ENCODE results near the gene SYNDIG1.

Gene SYNDIG1

DNA sequence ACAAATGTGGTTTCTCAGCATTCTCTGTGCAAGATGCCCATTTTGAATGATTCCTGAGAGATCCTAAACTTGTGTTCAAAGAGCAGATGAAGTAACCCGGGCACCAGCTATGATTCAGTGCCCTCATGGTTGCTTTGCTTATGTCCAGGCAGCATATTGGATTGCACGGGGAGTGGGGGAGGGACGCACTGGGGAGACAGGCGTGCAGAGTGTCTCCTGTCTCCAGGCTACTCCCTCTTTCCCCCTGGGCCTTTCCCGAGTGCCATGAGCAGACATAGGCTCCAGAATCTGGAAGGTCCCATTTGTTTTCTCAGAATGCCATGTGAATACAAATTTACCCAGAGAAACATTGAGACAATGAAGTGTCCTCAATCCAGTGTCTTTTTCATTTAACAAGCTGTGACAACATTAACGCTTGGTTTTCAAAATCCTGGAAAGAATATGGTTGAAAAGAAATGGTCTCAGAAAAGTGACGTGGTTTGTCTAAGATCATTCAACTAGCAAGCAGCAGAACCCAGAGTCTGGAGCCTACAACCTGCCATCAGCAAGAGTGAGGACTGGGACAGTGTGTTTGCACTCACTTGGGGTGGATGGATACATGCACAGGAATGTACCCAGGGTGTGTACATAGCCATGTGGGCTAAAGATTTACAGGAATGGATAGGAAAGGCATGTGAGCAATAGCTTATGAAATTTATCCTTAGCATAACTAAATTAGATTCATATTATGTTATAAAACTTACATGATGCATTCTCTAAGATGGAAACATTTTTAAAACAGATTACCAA is 4.2 kb downstream of the SYNDIG1 start:
- no peak for DNase-seq

DNA sequence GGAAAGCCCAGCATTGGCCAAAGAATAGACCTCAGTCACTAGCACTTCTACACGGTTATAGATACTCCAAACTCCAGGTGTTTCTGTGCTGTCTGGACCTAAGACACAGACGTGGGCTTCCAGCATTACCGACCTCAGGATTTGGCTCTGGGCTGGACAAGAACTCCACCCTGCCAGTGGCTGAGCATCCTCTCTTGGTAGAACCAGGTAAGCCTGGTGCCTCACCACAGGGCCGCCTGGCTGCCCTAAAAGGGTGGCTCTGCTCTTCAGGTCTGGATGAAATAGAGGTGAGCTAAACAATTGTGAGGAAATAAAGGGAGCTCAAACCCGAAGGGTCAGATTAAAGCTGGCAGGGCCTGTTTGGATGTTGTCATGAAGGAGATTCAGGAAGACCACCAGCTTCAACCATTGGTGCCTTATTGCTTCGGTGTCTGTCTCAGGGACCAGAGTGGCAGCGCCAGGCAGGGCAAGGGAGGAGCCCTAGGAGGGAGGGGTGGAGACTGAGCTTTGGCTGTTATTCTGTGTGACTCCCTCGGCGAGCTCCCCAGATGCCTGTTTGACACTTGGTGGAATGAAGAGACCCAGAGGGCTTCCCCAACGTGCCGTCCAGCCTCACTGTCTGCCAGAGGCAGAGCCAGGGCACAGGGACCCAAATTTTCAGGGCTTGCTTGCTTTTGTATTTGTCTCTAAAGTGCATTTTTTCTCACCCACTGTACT is 8.6 kb downstream of the SYNDIG1 start:
- DNase-seq: no peak

DNA sequence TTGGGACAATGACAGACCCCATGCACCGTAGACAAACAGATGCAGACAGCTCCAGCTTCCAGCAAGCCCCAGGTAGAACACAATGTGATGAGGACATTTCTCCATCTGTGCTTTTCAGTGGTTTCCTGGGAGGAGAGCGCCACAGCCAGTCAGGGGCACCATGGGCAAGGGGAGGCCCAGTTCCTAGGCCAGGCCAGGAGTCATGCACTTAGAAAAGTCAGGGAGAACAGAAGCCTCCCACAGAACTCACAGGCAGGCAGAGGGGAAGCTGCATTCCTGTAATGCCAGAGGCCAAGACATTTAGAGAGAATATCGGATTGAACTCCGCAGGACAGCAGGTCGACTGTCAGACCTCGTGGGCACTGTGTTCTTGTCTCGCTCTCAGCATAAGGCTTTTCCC is 9.2 kb downstream of the SYNDIG1 start:
- no peak for DNase-seq

DNA sequence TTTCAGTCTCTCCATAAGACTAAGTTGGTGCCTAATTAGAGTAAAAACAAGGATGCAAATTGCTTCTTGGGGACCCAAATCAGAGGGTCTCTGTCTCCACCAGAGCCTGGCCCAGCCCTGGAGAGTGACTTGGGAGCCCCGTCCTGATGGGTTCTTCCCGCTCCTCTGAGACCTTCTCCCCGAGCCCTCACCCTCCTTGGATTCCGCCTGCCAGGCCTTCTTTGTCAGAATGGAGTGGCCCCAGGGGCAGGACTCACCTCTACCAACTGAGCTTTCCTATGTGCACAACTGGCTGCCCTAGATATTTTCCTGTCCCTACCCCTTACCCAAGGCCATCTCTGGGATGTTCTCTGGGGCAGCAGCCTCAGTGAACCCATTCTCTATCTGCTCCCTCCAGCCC is 9.7 kb downstream of the SYNDIG1 start:
- no peak for DNase-seq

DNA sequence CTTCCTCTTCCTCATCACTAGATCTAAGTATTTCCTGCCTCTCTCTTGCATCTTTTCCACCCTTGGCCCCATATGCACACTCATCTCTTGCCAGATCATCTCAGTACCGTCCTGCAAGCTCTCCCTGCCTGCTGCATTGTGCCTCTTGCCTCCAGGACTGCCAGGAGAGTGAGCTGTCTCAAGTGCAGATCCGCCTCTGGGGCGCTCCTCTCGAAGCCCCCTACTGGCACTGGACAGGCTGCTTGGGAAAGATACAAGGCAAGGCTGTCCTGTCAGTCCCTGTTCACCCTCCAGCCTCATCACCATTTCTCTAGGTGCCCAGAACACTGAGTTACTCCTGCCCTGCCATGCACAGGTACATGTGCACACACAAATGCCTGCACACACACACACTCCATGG is 10.2 kb downstream of the SYNDIG1 start:
- no peak for DNase-seq

DNA sequence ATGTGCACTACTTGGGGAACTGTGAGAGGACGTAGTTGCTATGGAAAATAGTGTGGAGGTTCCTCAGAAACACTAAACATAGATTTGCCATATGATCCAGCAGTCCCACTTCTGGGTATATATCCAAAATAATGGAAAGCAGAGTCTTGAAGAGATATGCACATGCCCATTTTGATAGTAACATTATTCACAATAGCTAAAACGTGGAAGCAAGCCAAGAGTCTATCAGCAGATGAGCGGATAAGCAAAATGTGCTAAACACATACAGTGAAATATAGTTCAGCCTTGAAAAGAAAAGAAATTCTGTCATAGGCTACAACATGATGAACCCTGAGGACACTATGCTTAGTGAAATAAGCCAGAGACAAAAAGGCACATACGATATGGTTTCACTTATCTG is 11.1 kb downstream of the SYNDIG1 start:
- no peak for DNase-seq

DNA sequence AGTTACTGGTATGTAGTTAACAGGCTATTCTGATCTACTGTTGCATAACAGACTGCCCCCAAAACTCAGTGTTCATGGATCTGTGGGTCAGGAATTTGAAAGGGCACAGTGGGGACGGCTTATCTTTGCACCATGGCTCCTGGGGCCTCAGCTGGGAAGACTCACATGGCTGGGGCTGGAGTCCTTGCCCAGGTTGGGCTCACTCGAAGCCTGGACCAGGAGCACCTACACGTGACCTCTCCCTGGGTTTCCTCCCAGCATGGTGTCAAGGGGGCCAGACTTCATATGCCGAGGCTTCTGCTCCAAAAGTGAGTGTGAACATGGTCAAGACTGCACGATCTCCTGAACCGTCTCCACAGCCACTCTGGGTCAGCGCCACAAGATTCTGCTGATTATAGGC is 11.7 kb downstream of the SYNDIG1 start:
- no peak for DNase-seq

DNA sequence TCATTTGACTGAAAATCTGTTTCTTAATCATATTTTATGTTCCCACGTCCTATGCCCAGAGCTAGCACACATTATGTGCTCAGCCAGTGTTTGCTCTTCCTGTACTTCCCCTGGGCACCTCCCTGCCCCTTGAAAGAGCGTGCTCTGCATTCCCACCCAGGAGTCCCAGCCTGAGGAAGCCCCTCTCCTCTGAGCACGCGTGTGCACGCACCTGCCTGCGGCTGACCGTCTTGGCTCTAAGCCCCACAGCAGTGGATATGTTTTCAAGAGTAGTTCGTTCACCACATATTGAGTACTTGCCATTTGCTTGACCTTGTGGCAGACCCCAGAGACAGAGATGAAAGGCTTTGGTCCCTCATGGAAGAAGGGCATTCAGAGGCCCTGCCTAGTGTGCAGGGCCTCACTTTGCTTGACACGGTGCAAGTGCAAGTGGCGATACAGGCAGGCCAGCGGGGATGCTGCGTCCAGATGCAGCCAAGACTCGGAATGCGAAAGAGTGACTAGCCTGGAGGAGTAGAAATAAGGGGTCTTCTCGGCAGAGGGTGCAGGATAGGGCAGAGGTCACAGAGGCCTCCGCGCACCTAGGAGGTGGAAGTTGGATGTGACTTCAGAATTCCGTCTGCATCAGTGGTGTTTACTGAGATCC is 14.1 kb downstream of the SYNDIG1 start:
- DNase-seq: no peak

DNA sequence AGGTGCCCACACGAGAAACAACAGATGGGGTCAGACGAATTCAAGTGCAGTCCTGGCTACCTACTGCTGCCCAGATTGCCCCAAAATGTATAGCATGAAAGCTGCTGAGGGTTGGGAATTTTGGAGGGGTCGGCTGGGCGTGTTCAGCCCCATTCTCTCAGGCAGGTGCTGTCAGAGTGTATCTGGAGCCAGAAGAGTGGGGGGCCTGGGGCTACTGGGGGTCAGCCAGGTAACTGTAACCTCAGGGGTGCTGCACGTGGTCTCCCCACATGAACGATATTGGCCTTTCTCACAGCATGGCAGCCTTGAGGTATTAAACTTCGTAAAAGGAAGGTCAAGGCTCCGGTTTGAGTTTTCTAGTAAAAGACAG is 14.6 kb downstream of the SYNDIG1 start:
- no peak for DNase-seq

DNA sequence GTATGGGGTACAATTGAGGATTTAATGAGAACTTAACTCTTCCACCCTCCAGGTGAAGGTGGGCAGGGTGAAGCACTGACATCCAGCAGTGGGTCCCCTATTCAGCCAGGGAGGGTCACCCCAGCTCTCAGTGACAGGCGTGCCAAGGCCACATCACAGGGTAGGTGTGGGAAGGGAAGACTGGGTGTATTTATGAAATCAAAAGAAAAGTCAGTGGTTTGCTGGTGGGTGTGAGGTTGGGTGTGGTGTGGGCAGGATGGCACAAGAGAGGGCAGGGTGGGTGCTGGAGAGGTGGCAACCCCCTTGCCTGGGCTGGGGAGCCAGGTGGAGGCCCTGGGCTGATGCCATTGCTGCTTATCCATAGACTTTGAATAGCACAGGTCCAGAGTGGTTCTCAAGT is 16.6 kb downstream of the SYNDIG1 start:
- DNase-seq: no peak

DNA sequence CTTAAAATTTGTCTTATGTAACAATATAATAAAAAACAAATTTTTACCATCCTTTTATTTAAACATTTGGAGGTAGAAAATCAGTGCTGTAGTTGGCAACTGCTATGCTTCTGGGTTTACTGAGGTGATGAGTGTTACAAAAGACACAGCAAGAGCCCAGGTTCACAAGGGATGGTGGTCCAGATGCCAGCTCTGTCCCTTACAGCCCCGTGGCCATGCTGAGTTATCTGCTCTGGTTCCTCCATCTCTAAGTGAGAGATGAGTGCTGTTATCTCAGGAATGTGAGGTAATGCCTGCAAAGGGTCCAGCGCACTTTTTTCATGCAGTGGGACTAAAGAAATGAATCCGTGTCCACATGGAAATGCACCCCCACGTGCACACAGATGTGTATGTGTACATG is 17.8 kb downstream of the SYNDIG1 start:
- DNase-seq: no peak

DNA sequence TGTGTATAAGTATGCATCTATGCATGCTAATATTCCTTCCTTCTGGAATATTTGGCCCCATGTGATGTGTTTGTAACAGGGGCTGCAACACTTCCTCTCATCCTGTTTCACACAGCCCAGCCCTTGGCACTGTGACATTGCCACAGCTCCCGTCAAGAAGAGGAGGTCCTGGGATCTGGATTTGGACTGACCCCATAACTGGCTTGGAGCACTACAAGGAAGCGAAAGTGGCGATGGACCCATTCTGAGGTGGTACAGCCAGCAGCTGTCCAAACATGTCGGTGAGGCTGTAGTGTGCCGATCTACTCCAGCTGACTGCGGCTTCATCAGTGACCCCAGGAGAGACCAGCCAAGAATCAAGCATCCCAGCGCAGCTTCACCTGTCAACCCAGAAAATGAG is 18.2 kb downstream of the SYNDIG1 start:
- no peak for DNase-seq

DNA sequence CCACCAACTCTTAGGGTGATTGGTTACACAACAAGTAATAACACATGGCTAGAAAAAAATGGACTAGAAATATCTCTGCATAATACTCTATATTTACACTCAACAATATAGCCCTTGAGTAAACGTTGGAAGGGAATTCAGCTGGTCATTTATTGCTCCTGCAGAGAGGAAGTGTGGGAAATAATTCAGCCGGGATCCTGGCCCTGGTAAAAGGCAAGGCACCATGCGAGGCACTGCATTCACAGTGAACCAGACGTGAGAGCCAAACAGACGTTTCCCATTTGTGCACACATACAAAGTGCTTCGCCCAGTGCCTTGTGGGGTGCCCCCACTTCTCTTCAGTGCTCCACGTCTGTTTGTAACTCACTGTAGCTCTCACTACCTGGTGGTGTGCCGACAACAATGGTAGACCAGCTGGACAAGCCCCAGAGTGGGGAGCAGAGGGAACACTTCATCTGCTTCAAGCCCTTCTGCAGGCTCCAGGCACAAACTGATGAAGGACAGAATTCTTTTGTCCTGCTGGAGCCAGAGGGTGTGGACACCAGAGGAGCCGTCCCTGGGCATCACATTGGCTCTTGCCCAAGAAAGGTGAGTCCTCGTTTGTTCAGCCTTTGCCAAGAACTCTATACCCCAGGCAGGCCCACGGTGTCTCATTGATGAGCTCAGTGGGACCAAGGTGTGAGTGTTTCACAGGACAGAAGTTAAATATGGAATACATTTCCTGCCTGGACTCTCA is 18.8 kb downstream of the SYNDIG1 start:
- no peak for DNase-seq

DNA sequence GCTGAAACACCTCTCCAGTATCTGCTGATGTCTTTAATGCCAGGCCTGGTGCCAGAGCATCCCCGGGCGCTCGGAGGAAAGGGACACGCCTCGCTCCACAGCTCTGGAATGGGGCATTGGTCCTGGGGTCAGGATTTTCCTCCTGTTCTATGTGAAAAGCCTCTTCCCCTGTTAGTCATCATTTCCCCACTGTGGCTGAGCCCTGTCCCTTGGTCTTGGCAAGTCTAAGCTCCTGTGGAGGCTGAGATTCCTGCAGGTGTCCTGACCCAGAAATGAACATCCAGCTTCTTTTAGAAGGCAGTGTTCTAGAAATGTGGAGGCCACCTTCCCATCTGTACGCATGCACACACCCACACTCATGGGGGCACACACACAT is 19.4 kb downstream of the SYNDIG1 start:
- DNase-seq: no peak

DNA sequence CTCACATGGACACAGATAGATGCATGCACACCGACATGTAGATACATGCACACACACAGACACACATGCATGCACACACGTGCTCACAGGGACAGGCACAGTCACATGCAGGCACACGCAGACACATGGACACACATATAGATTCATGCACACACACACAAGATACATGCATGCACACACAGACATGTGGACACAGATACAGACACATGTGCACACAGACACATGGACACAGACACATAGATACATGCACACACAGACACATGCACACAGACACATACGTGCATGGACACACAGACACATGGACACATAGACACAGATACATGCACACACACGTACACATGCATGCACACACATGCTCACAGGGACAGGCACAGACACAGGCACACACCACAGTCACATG is 19.8 kb downstream of the SYNDIG1 start:
- DNase-seq: no peak

DNA sequence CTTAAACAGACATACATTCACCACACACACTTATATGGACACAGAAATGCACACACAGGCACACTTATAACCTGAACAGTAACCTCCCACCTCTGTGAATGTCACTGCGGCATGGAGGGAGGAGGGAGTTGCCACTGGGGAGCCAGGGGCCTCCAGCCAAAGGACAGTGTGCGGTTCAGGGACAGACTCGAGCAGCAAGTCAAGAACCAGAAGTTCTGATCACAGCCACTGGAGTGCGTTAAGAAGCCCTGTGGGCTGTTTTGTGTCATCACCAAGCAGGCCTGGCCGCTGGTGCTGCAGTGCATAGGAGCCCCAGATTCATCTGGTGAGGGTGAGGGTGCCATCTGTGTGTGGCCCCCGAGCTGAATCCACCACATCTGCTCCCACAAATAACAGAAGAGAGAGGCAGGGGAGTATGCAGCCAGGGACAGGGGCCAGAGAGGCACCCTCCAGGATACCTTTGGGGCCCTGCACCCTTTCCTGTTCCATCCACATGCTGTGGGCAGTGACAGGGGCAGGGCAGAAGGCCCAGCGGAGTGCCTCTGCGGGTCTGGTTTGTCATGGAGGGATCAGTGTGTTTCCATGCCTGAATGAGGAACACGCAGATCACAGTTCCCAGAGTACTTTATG is 20.3 kb downstream of the SYNDIG1 start:
- no peak for DNase-seq

DNA sequence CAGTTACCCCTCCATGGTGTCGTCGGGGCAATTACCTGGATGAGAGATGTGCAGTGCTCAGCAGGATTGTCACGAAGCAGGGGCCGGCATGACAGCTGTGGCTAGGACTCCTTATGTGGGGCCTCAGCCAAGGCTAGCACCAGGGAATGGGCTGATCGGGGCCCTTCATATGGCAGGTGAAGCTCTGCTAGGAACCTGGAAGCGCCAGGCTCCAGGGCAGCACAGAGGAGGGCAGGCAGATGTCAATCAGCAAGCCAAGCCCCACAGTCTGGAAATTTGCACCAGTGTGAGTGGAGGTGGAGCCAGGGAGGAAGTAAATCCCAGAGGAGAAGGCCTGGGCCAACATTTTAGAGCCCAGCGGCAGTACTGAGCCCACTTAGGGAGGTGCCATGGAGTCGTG is 21.2 kb downstream of the SYNDIG1 start:
- DNase-seq: no peak

DNA sequence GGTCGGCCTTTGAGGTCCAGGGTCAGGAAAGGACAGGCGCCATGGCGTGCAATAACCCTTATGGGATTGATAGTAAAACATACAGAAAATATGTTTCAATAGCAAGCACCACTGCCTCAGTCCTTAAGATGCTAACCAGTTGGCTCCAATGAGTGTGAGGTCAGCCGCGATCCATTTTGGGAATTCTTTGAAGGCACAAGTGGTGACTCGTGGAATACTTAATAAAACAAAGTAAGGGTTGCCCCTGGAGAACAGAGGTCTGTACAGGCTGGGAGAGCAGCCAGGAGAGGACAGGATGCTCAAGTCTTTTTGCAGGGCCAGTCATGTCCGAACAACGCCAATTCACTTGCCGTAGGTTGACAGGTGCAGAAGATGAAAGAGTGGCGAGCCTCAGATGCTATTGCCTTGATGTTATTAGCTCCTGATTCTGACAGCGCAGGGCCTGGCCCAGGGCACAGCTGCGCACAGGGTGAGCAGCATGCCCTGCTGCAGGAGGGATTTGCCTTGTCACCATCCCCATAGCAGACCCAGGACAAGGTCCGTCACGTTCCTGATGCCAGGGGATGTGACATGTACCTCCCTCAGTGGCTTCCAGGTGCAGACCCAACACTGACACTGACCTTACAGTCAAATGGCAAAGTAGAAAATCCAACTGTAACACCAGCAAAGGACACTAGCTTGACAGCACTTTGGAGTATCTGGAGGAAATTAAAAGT is 21.8 kb downstream of the SYNDIG1 start:
- DNase-seq: no peak

DNA sequence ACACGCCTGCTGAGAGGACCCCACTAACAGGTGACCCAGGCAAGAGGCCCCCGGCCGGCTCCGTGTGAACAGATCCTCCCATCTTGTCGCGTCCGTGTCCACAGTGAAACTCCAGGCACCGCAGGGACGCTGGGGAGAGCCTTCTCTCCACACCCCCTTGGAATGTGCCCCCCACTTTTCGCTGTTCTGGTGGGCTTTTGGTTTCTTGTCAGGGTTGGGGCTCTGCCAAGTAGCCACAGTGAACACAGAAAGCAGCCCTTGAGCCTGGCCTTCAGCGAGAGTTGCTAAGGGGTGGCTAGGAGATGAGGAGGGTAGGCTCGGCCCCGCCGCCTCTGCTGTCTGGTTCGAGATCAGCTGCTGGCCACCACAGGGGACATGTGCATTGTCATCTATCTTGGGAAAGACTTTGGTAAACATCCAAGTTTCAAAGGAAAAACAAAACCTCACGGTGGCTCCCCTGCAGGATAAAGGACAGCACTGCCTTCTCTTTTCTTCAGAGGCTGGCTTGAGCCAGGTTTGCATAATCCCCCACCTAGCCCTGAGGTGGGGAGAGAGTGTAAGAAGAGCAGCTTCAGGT is 22.7 kb downstream of the SYNDIG1 start:
- DNase-seq: no peak

DNA sequence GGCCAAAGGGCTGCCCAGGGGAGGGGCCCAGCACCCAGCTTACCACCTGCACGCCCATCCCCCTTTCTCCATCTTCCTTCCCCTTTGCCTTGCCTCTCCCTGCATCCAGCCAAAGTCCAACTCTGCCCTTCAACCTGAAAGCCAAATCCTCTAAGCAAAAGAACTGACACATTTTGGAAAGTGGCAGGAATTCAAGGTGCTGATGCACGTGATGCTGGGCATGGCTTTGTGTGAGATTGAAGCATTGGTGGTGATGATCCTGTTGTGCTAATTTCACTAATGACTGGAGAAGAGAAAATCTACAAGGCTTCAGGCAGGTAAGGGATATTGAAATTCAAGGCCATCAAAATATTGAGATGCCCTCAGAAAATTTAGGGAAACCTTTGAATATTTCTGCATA is 23.3 kb downstream of the SYNDIG1 start:
- no peak for DNase-seq

DNA sequence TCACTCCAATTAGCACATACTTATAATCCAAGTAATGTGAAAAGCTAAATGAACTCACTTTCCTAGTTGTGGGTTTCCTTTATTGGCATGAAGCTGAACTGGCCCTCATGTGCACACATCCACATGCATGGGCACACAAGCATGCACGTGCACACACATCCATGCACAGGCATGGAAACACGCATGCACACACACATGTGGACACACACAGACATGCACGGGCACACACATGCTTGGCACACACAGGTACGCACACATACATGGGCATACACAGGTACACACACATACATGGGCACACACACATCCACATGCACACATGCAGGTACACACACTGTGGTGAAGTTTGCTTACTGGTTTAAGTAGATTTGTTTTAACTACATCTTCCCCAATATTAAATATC is 23.8 kb downstream of the SYNDIG1 start:
- no peak for DNase-seq
